ENCODE data around the gene PRKCE. TPM values are rescaled to one million over a fixed set of nuclear protein-coding genes. Genes with fewer than 3 reads are reported as not detected.

Gene PRKCE
- total RNA-seq, 1 donor from 2014 or later, result 4.6 TPM

- Histone ChIP-seq H3K27ac (no peak overlapping the region), H3K4me1 (peaks cover 0 to 7% of the 10 kb centered on the region in 2 donors), H3K36me3 (no peaks in the 10 kb centered on the region), H3K9me3 (no peaks in the 10 kb centered on the region), H3K27me3 (no peaks in the 10 kb centered on the region), H3K4me3 (no peak overlapping the region)
- no peak for TF ChIP-seq CTCF (IDR thresholded peaks at IDR 0.05)
- no peak for DNase-seq (ENCODE audit: low spot score in 2 of 2)
- intact Hi-C loops (cut with DNase I), result no loop called here
These were observed 189.0 kb downstream of the PRKCE start for GRCh38 chr2:45840481-45840880.

GRCh38 chr2:45841752-45842407, 190.4 kb downstream of the PRKCE start:
- DNase-seq (ENCODE audit: low spot score in 2 of 2), result no peak
- Histone ChIP-seq H3K4me1 (peaks cover 0 to 7% of the 10 kb centered on the region in 2 donors), H3K36me3 (no peaks in the 10 kb centered on the region), H3K9me3 (no peaks in the 10 kb centered on the region), H3K27ac (no peak overlapping the region), H3K27me3 (no peaks in the 10 kb centered on the region), H3K4me3 (no peak overlapping the region)
- intact Hi-C loops (cut with DNase I), result no loop called here
- TF ChIP-seq CTCF (IDR thresholded peaks at IDR 0.05), result no peak

- H3K36me3 ChIP-seq, result no peaks in the 10 kb centered on the region
- H3K27me3 ChIP-seq, result no peaks in the 10 kb centered on the region
- no peak for TF ChIP-seq CTCF (IDR thresholded peaks at IDR 0.05)
- H3K4me1 ChIP-seq, result peaks cover 0 to 7% of the 10 kb centered on the region in 2 donors
- no peak for DNase-seq (ENCODE audit: low spot score in 2 of 2)
- H3K4me3 ChIP-seq, result no peak overlapping the region
- H3K9me3 ChIP-seq, result no peaks in the 10 kb centered on the region
- intact Hi-C loops (cut with DNase I), result no loop called here
- no peak overlapping the region for H3K27ac ChIP-seq
These were observed 191.7 kb downstream of the PRKCE start for GRCh38 chr2:45843136-45843535.

GRCh38 chr2:45844796-45845457, 193.5 kb downstream of the PRKCE start:
- intact Hi-C loops (cut with DNase I), result no loop called here
- Histone ChIP-seq H3K9me3 (no peaks in the 10 kb centered on the region), H3K27me3 (no peaks in the 10 kb centered on the region), H3K36me3 (no peaks in the 10 kb centered on the region), H3K4me1 (peaks cover 0 to 3% of the 10 kb centered on the region in 2 donors), H3K4me3 (no peak overlapping the region), H3K27ac (no peak overlapping the region)
- no peak for TF ChIP-seq CTCF (IDR thresholded peaks at IDR 0.05)
- no peak for DNase-seq (ENCODE audit: low spot score in 2 of 2)

- no peaks in the 10 kb centered on the region for H3K4me1 ChIP-seq
- no peaks in the 10 kb centered on the region for H3K9me3 ChIP-seq
- no peak for TF ChIP-seq CTCF (IDR thresholded peaks at IDR 0.05)
- intact Hi-C loops (cut with DNase I), result no loop called here
- H3K27me3 ChIP-seq, result no peaks in the 10 kb centered on the region
- H3K4me3 ChIP-seq, result no peak overlapping the region
- no peak overlapping the region for H3K27ac ChIP-seq
- no peak for DNase-seq (ENCODE audit: low spot score in 2 of 2)
- no peaks in the 10 kb centered on the region for H3K36me3 ChIP-seq
These were observed 194.1 kb downstream of the PRKCE start for GRCh38 chr2:45845566-45845965.

All from ascending aorta (tissue), 2 donors.